CD14-positive monocyte (primary cell): ENCODE data around the gene AGFG2. TPM values are rescaled to one million over a fixed set of nuclear protein-coding genes. Genes with fewer than 3 reads are reported as not detected.

Source experiments
- DNase-seq, 3 donors: peaks; one replicate each; pipeline ENCODE4 v3.0.0-alpha.2; 2011 to 2022
- H2AFZ ChIP-seq: 2 replicates; pipeline ENCODE4 v1.6.0; 2012; ENCODE audit warnings: mild to moderate bottlenecking, low read depth, low read length, inconsistent platforms; ENCODE audit not compliant: insufficient read depth, poor library complexity, severe bottlenecking
- H3K27ac ChIP-seq, 2 donors: 1 replicate in 1 of 2; 2 replicates in 1 of 2; pipeline ENCODE4 v1.5.1; 2012 to 2013; ENCODE audit warnings: low read length in 2 of 2, control low read depth in 1 of 2, inconsistent platforms in 1 of 2, low read depth in 1 of 2, mild to moderate bottlenecking in 1 of 2
- H3K27me3 ChIP-seq, 2 donors: one replicate each; pipeline versions ENCODE4 v1.6.0 to v1.6.1; 2011 to 2013; ENCODE audit warnings: low read length in 2 of 2; ENCODE audit not compliant: control insufficient read depth in 2 of 2, insufficient read depth in 2 of 2
- H3K36me3 ChIP-seq, 2 donors: replicated peaks in 1 of 2; 1 replicate in 1 of 2; 2 replicates in 1 of 2; pipeline versions ENCODE4 v1.5.1 to v1.6.1; 2012 to 2013; ENCODE audit warnings: low read length in 2 of 2, control low read depth in 1 of 2, inconsistent platforms in 1 of 2, mild to moderate bottlenecking in 1 of 2; ENCODE audit not compliant: insufficient read depth in 2 of 2, control insufficient read depth in 1 of 2
- H3K4me1 ChIP-seq, 2 donors: 1 replicate in 1 of 2; 2 replicates in 1 of 2; pipeline versions ENCODE4 v1.5.1 to v1.6.1; 2012 to 2013; ENCODE audit warnings: low read length in 2 of 2, control low read depth in 1 of 2, inconsistent platforms in 1 of 2, mild to moderate bottlenecking in 1 of 2, moderate library complexity in 1 of 2; ENCODE audit not compliant: insufficient read depth in 2 of 2, control insufficient read depth in 1 of 2
- H3K4me2 ChIP-seq: replicated peaks from 2 replicates; pipeline ENCODE3; 2012; ENCODE audit warnings: low read length, moderate library complexity, mild to moderate bottlenecking; ENCODE audit not compliant: poor library complexity, severe bottlenecking; ENCODE audit errors: extremely low read depth
- H3K4me3 ChIP-seq, 3 experiments: fragments of 200-600 bp in 1 of 3; sonication (generic) in 1 of 3; replicated peaks in 1 of 3; 1 replicate in 2 of 3; 2 replicates in 1 of 3; pipeline ENCODE4 v1.5.1; 2011 to 2013; ENCODE audit warnings: low read length in 3 of 3, mild to moderate bottlenecking in 3 of 3, control low read depth in 2 of 3, low read depth in 2 of 3, inconsistent platforms in 1 of 3, moderate library complexity in 1 of 3
- H3K79me2 ChIP-seq: 2 replicates; pipeline ENCODE4 v1.6.0; 2012; ENCODE audit warnings: mild to moderate bottlenecking, control low read depth, inconsistent platforms, low read length, moderate library complexity; ENCODE audit not compliant: insufficient read depth
- H3K9ac ChIP-seq: 2 replicates; pipeline ENCODE4 v1.6.0; 2017; ENCODE audit warnings: low read length, mild to moderate bottlenecking; ENCODE audit not compliant: insufficient read depth, poor library complexity, severe bottlenecking
- H3K9me3 ChIP-seq, 2 donors: replicated peaks in 1 of 2; 1 replicate in 1 of 2; 2 replicates in 1 of 2; pipeline versions ENCODE4 v1.5.1 to v1.6.1; 2012 to 2013; ENCODE audit warnings: low read length in 2 of 2, control low read depth in 1 of 2; ENCODE audit not compliant: control insufficient read depth in 1 of 2, insufficient read depth in 1 of 2
- H4K20me1 ChIP-seq: 2 replicates; pipeline ENCODE4 v1.6.0; 2012; ENCODE audit warnings: mild to moderate bottlenecking, low read length, control low read depth, moderate library complexity; ENCODE audit not compliant: insufficient read depth
- H3K27ac Mint-ChIP-seq, 7 donors: one replicate each; pipeline ENCODE4 v1.8.0; 2020; ENCODE audit warnings: mild to moderate bottlenecking in 7 of 7, mixed read lengths in 7 of 7, moderate library complexity in 6 of 7, inconsistent platforms in 2 of 7
- H3K27me3 Mint-ChIP-seq, 3 donors: one replicate each; pipeline ENCODE4 v1.8.0; 2021 to 2022; ENCODE audit warnings: low read depth in 3 of 3, mild to moderate bottlenecking in 3 of 3, mixed read lengths in 3 of 3, moderate library complexity in 3 of 3, inconsistent platforms in 1 of 3
- H3K36me3 Mint-ChIP-seq, 2 donors: one replicate each; pipeline ENCODE4 v1.8.0; 2020; ENCODE audit warnings: mixed read lengths in 2 of 2, inconsistent platforms in 1 of 2, mild to moderate bottlenecking in 1 of 2
- H3K4me1 Mint-ChIP-seq: one replicate; pipeline ENCODE4 v1.8.0; 2020; ENCODE audit warnings: mild to moderate bottlenecking, mixed read lengths
- H3K4me3 Mint-ChIP-seq, 2 donors: one replicate each; pipeline ENCODE4 v1.8.0; 2020; ENCODE audit warnings: mild to moderate bottlenecking in 2 of 2, mixed read lengths in 2 of 2, moderate library complexity in 1 of 2
- H3K9me3 Mint-ChIP-seq, 7 donors: one replicate each; pipeline ENCODE4 v1.8.0; 2020 to 2022; ENCODE audit warnings: mixed read lengths in 7 of 7, mild to moderate bottlenecking in 6 of 7, moderate library complexity in 6 of 7, inconsistent platforms in 2 of 7
- CTCF ChIP-seq: fragments of 200-600 bp; IDR thresholded peaks from one replicate; pipeline ENCODE4 v1.8.0; 2022; ENCODE audit warnings: antibody characterized with exemption, mild to moderate bottlenecking
- WGBS: methylation state at CpG from one replicate; pipeline ENCODE4 v1.1.5; 2013; ENCODE audit warnings: missing lambda C conversion rate; ENCODE audit not compliant: insufficient coverage; 5-methylcytosine and 5-hydroxymethylcytosine counted together
- intact Hi-C, 2 donors: fragments of 100-400 bp; cut with micrococcal nuclease; formaldehyde crosslinking; loops; one replicate each; pipeline versions ENCODE4 v1.15.0 to v1.15.1; 2023
- polyA plus RNA-seq, 3 donors: library from polyadenylated mRNA; depleted of rRNA in 1 of 3; unstranded in 2 of 3; stranded (reverse) in 1 of 3; fragments of 300-500 nt in 2 of 3; fragments of >200 nt in 1 of 3; fragmentation: Illumina TruSeq in 2 of 3; gene quantifications; 1 replicate in 2 of 3; 2 replicates in 1 of 3; pipeline ENCODE4 v1.2.3, GENCODE V29; 2012 to 2021

AGFG2 gene
- polyA plus RNA-seq, 3 donors, result 1.3 to 1.8 (median 1.8) TPM

- intact Hi-C loops, result no loop called here
- WGBS, result 76% methylated on average over 4 of the region's 5 CpGs
- H3K36me3 Mint-ChIP-seq, result peaks cover 0 to 3% of the 10 kb centered on the region in 2 donors
- H3K4me3 Mint-ChIP-seq, result peak overlapping the region; percentile 57 to 84
- H4K20me1 ChIP-seq, result no peaks in the 10 kb centered on the region
- no peak for DNase-seq
- no peaks in the 10 kb centered on the region for H3K36me3 ChIP-seq
- H3K79me2 ChIP-seq, result no peaks in the 10 kb centered on the region
- peak overlapping the region; percentile 67 for H2AFZ ChIP-seq
- peak overlapping the region; percentile 70 for H3K4me2 ChIP-seq
- no peak overlapping the region for H3K27ac ChIP-seq
- peak overlapping the region; percentile 27 for H3K9ac ChIP-seq
- H3K9me3 ChIP-seq, result no peaks in the 10 kb centered on the region
- peaks cover 4 to 13% of the 10 kb centered on the region in 2 donors for H3K4me1 ChIP-seq
- peaks cover 43 to 65% (median 43%) of the 10 kb centered on the region in 3 donors for H3K27me3 Mint-ChIP-seq
- no peak for TF ChIP-seq CTCF
- H3K27me3 ChIP-seq, result peaks cover 5 to 30% of the 10 kb centered on the region in 2 donors
- peaks cover 0 to 4% (median 1%) of the 10 kb centered on the region in 7 donors for H3K9me3 Mint-ChIP-seq
- peak overlapping the region in 1 of 3 experiments; percentile 56 for H3K4me3 ChIP-seq
- H3K27ac Mint-ChIP-seq, result no peak overlapping the region
- peaks cover 9% of the 10 kb centered on the region for H3K4me1 Mint-ChIP-seq
Observed at GRCh38 chr7:100492738-100493475, 46.1 kb upstream of the AGFG2 start.

GRCh38 chr7:100493476-100494264 is 45.3 kb upstream of the AGFG2 start:
- peak overlapping the region; percentile 70 for H3K4me2 ChIP-seq
- peak overlapping the region; percentile 67 for H2AFZ ChIP-seq
- no peak for TF ChIP-seq CTCF
- peaks cover 0 to 3% of the 10 kb centered on the region in 2 donors for H3K36me3 Mint-ChIP-seq
- H3K79me2 ChIP-seq, result no peaks in the 10 kb centered on the region
- peak overlapping the region in 1 of 3 experiments; percentile 56 for H3K4me3 ChIP-seq
- no peaks in the 10 kb centered on the region for H4K20me1 ChIP-seq
- no peak overlapping the region for H3K27ac ChIP-seq
- peaks cover 5 to 30% of the 10 kb centered on the region in 2 donors for H3K27me3 ChIP-seq
- intact Hi-C loops, result no loop called here
- H3K9me3 ChIP-seq, result no peaks in the 10 kb centered on the region
- under 1% methylated on average over 47 of the region's 56 CpGs for WGBS
- H3K4me1 Mint-ChIP-seq, result peaks cover 9% of the 10 kb centered on the region
- peaks cover 0 to 4% (median 1%) of the 10 kb centered on the region in 7 donors for H3K9me3 Mint-ChIP-seq
- peak overlapping the region; percentile 57 to 84 for H3K4me3 Mint-ChIP-seq
- H3K4me1 ChIP-seq, result peaks cover 4 to 13% of the 10 kb centered on the region in 2 donors
- H3K27me3 Mint-ChIP-seq, result peaks cover 44 to 66% (median 45%) of the 10 kb centered on the region in 3 donors
- H3K36me3 ChIP-seq, result no peaks in the 10 kb centered on the region
- no peak overlapping the region for H3K27ac Mint-ChIP-seq
- H3K9ac ChIP-seq, result peak overlapping the region; percentile 27
- DNase-seq, result peak in 2 of 3 donors; percentile 13 to 31
